OCI-LY1 (cell line): ENCODE data around the gene NT5DC2.

ENCODE experiments used
- H2AFZ ChIP-seq: fragments of 200-600 bp; sonication (generic), shearing (Covaris generic); 2 replicates; pipeline ENCODE4 v1.6.0; 2014; ENCODE audit warnings: antibody characterized with exemption, mild to moderate bottlenecking, low read length
- H3F3A ChIP-seq: fragments of 200-600 bp; sonication (generic), shearing (Covaris generic); 2 replicates; pipeline ENCODE4 v1.6.0; 2014; ENCODE audit warnings: mild to moderate bottlenecking, antibody characterized with exemption, low read length, moderate library complexity; ENCODE audit not compliant: insufficient read depth
- H3K27ac ChIP-seq: fragments of 200-600 bp; sonication (generic); 2 replicates; pipeline ENCODE4 v1.5.1; 2014; ENCODE audit warnings: low read length, mixed run types, mild to moderate bottlenecking, low read depth; ENCODE audit not compliant: poor library complexity, severe bottlenecking
- H3K27me3 ChIP-seq: fragments of 200-600 bp; sonication (generic); 2 replicates; pipeline ENCODE4 v1.6.0; 2014; ENCODE audit warnings: antibody characterized with exemption, mild to moderate bottlenecking, low read length, moderate library complexity; ENCODE audit not compliant: insufficient read depth
- H3K36me3 ChIP-seq: fragments of 200-600 bp; sonication (generic); 2 replicates; pipeline ENCODE4 v1.6.1; 2014; ENCODE audit warnings: mild to moderate bottlenecking, antibody characterized with exemption, low read length, moderate library complexity, mixed read lengths; ENCODE audit not compliant: insufficient read depth
- H3K4me1 ChIP-seq: fragments of 200-600 bp; sonication (generic); 2 replicates; pipeline ENCODE4 v1.5.1; 2014; ENCODE audit warnings: mild to moderate bottlenecking, low read length, moderate library complexity; ENCODE audit not compliant: insufficient read depth, severe bottlenecking
- H3K4me2 ChIP-seq: fragments of 200-600 bp; sonication (generic), shearing (Covaris generic); 2 replicates; pipeline ENCODE4 v1.6.1; 2014; ENCODE audit warnings: low read length
- H3K4me3 ChIP-seq: fragments of 200-600 bp; sonication (generic); 2 replicates; pipeline ENCODE4 v1.5.1; 2014; ENCODE audit warnings: low read length, low read depth, mild to moderate bottlenecking, mixed read lengths; ENCODE audit not compliant: poor library complexity, severe bottlenecking
- H3K79me2 ChIP-seq: fragments of 200-600 bp; shearing (Covaris generic); 2 replicates; pipeline ENCODE4 v1.6.1; 2016; ENCODE audit warnings: mixed run types, low read length, mixed read lengths; ENCODE audit not compliant: insufficient read depth
- H3K9ac ChIP-seq: fragments of 200-600 bp; sonication (generic), shearing (Covaris generic); 2 replicates; pipeline ENCODE4 v1.6.1; 2014; ENCODE audit warnings: mild to moderate bottlenecking, low read length, mixed read lengths
- H3K9me2 ChIP-seq: fragments of 200-600 bp; sonication (generic), shearing (Covaris generic); 2 replicates; pipeline ENCODE4 v1.6.1; 2014; ENCODE audit warnings: low read depth, mild to moderate bottlenecking, low read length, mixed read lengths
- H3K9me3 ChIP-seq: fragments of 200-600 bp; shearing (Covaris generic); 2 replicates; pipeline ENCODE4 v1.6.1; 2014; ENCODE audit warnings: low read length, mixed read lengths
- H4K20me1 ChIP-seq: fragments of 200-600 bp; sonication (generic), shearing (Covaris generic); 2 replicates; pipeline ENCODE4 v1.6.0; 2016; ENCODE audit warnings: mild to moderate bottlenecking, low read length; ENCODE audit not compliant: insufficient read depth
- CTCF ChIP-seq: fragments of 200-600 bp; sonication (generic), shearing (Covaris generic); IDR thresholded peaks from 2 replicates; pipeline ENCODE4 v1.5.1; 2017; ENCODE audit warnings: mild to moderate bottlenecking, antibody characterized with exemption, low read length, moderate library complexity, mixed read lengths
- EZH2 ChIP-seq: fragments of 200-600 bp; sonication (generic), shearing (Covaris generic); IDR thresholded peaks from 2 replicates; pipeline ENCODE4 v1.8.0; 2017; ENCODE audit warnings: borderline replicate concordance, mixed run types, mild to moderate bottlenecking, antibody characterized with exemption, low read length, moderate library complexity, mixed read lengths

Gene NT5DC2

GRCh38 chr3:52480768-52481715, 52.6 kb downstream of the NT5DC2 start:
- TF ChIP-seq CTCF (no peak), EZH2 (no peak)
- Histone ChIP-seq H3K79me2 (no peaks in the 10 kb centered on the region), H3K9ac (no peak overlapping the region), H3K36me3 (peaks cover 69% of the 10 kb centered on the region), H3K27me3 (no peaks in the 10 kb centered on the region), H2AFZ (no peak overlapping the region), H3K9me3 (no peaks in the 10 kb centered on the region), H3K27ac (no peak overlapping the region), H3K9me2 (no peaks in the 10 kb centered on the region), H3F3A (no peaks in the 10 kb centered on the region), H3K4me2 (no peak overlapping the region), H3K4me1 (no peaks in the 10 kb centered on the region), H4K20me1 (no peaks in the 10 kb centered on the region), H3K4me3 (no peak overlapping the region)

DNA sequence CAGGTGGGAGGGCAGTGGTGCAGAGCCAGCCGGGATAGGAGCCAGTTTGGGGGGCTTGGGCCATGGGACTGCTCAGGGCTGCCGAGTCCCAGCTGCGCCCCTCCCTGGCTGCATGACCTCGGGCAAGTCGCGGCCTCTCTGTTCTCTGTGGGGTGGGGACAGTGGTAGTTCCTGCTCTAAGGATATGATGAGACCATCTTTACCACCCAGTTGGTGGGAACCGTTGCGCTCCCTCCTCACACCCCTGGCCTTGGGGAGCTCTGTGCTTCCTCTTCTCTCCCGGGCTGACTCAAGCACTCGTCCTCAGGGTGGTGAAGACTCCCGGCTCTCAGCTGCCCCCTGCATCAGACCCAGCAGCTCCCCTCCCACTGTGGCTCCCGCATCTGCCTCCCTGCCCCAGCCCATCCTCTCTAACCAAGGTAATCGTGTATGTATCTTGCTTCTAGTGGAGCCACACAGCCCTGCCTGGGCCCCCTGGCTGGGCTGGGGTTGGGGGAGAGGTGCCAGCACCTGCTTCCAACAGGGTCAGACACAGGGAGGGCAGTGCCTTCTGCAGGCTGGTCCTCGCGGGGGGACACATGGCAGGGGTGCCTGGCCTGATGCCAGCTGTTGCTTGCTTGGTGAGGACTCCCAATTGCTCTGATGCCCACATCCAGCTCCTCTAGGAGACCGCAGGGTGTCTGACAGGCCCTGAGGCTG, 53.6 kb downstream of the NT5DC2 start:
- H3K9ac ChIP-seq, result no peak overlapping the region

More for the DNA sequence above, 53.6 kb downstream of the NT5DC2 start:
- Histone ChIP-seq H3K79me2 (no peaks in the 10 kb centered on the region), H4K20me1 (no peaks in the 10 kb centered on the region), H3K36me3 (peaks cover 77% of the 10 kb centered on the region), H2AFZ (no peak overlapping the region), H3K9me3 (no peaks in the 10 kb centered on the region), H3F3A (no peaks in the 10 kb centered on the region), H3K27me3 (no peaks in the 10 kb centered on the region), H3K9me2 (no peaks in the 10 kb centered on the region), H3K4me3 (no peak overlapping the region), H3K4me1 (no peaks in the 10 kb centered on the region), H3K4me2 (no peak overlapping the region), H3K27ac (no peak overlapping the region)
- no peak for TF ChIP-seq EZH2
- TF ChIP-seq CTCF, result no peak
